ENCODE results near the gene ADGRV1. TPM values are rescaled to one million over a fixed set of nuclear protein-coding genes. Genes with fewer than 3 reads are reported as not detected.
"Not testable (repeated sequence)": the region's sequence is repeated elsewhere in the genome, so short reads cannot be mapped to it uniquely, and the experiment has no call there.

Gene ADGRV1
- polyA plus RNA-seq, 3 donors, result 0.18 to 0.33 TPM; not detected in 1

DNA sequence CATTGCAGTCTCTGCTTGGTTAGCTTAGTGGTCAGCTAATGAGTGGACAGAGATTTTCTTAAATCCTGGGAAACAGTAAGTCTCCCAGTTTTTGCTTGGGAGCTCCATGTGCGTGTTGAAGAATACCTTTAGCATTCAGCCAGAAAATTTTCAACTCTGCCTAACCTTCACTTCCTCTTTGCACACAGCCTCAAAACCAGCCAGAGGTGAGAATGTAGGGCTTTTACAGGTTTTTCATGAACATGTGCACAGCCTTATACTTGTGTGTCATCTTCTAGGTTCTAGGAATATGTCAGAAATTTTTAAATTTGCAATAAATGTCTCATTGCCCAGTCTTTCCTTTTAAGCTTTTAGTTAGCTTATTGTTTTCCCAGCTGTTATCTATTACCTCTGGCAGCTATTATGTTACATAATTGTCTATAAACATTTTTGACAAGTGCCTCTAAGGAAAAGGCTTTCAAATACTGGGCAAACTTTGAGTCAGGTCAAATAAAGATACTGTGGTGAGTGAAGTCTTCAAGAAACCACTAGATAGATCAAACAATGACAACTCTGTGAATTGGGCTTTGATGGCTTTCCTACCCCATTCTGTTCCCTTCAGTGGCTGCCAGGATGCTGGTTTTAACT, 12.7 kb downstream of the ADGRV1 start:
- intact Hi-C loops (cut with micrococcal nuclease), result no loop called here
- H3K9me3 Mint-ChIP-seq, result peaks cover 0 to 15% (median 2%) of the 10 kb centered on the region in 7 donors
- H3K27ac Mint-ChIP-seq, result no peak overlapping the region
- Histone ChIP-seq H4K20me1 (ENCODE audit: insufficient read depth, low read length) (no peaks in the 10 kb centered on the region), H3K27ac (ENCODE audit: low read depth in 1 of 2, low read length in 2 of 2) (no peak overlapping the region), H3K9me3 (replicated peaks in 1 of 2; ENCODE audit: control insufficient read depth in 1 of 2, insufficient read depth in 1 of 2, low read length in 2 of 2) (no peaks in the 10 kb centered on the region), H3K27me3 (ENCODE audit: control insufficient read depth in 2 of 2, insufficient read depth in 2 of 2, low read length in 2 of 2) (no peaks in the 10 kb centered on the region), H3K4me3 (replicated peaks in 1 of 3; ENCODE audit: low read depth in 2 of 3, low read length in 3 of 3) (no peak overlapping the region), H2AFZ (ENCODE audit: insufficient read depth, low read depth, low read length, poor library complexity, severe bottlenecking) (no peak overlapping the region), H3K79me2 (ENCODE audit: insufficient read depth, low read length) (no peaks in the 10 kb centered on the region), H3K36me3 (replicated peaks in 1 of 2; ENCODE audit: control insufficient read depth in 1 of 2, insufficient read depth in 2 of 2, low read length in 2 of 2) (no peaks in the 10 kb centered on the region), H3K9ac (ENCODE audit: insufficient read depth, low read length, poor library complexity, severe bottlenecking) (no peak overlapping the region), H3K4me1 (ENCODE audit: control insufficient read depth in 1 of 2, insufficient read depth in 2 of 2, low read length in 2 of 2) (no peaks in the 10 kb centered on the region), H3K4me2 (replicated peaks; ENCODE audit: extremely low read depth, low read length, poor library complexity, severe bottlenecking) (no peak overlapping the region)
- no peak overlapping the region for H3K4me3 Mint-ChIP-seq
- peaks cover 0 to 2% (median 1%) of the 10 kb centered on the region in 3 donors for H3K27me3 Mint-ChIP-seq (ENCODE audit: low read depth in 3 of 3)
- TF ChIP-seq, protein P1, sequence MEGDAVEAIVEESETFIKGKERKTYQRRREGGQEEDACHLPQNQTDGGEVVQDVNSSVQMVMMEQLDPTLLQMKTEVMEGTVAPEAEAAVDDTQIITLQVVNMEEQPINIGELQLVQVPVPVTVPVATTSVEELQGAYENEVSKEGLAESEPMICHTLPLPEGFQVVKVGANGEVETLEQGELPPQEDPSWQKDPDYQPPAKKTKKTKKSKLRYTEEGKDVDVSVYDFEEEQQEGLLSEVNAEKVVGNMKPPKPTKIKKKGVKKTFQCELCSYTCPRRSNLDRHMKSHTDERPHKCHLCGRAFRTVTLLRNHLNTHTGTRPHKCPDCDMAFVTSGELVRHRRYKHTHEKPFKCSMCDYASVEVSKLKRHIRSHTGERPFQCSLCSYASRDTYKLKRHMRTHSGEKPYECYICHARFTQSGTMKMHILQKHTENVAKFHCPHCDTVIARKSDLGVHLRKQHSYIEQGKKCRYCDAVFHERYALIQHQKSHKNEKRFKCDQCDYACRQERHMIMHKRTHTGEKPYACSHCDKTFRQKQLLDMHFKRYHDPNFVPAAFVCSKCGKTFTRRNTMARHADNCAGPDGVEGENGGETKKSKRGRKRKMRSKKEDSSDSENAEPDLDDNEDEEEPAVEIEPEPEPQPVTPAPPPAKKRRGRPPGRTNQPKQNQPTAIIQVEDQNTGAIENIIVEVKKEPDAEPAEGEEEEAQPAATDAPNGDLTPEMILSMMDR (IDR thresholded peaks at IDR 0.05), result no peak
- no peaks in the 10 kb centered on the region for H3K36me3 Mint-ChIP-seq
- WGBS (ENCODE audit: insufficient coverage), result no CpG with 5 or more reads among the region's 1 CpG
- DNase-seq, result no peak
- no peaks in the 10 kb centered on the region for H3K4me1 Mint-ChIP-seq

DNA sequence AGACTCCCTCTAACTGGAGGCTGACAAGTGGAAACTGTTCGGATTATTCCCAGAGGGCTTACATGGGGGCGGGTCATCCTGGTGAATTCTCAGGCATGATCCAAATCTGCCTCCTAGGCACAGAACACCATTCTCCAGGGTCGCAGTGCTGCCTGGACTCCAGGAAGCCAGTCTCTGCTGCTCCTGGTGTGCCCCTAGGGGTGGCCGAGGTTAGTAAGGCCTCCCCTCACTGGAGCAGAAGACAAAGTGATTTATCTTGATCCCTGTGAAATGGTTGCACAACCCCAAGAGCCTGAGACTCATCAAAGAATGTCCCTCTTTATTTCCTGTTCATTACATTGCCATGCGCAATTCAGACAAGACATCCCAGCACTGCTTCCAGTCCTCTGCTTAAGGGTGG, 17.1 kb downstream of the ADGRV1 start:
- intact Hi-C loops (cut with micrococcal nuclease), result no loop called here
- TF ChIP-seq, protein P1 (IDR thresholded peaks at IDR 0.05), result no peak
- Histone ChIP-seq H4K20me1 (ENCODE audit: insufficient read depth, low read length) (no peaks in the 10 kb centered on the region), H3K4me3 (replicated peaks in 1 of 3; ENCODE audit: low read depth in 2 of 3, low read length in 3 of 3) (no peak overlapping the region), H2AFZ (ENCODE audit: insufficient read depth, low read depth, low read length, poor library complexity, severe bottlenecking) (no peak overlapping the region), H3K4me2 (replicated peaks; ENCODE audit: extremely low read depth, low read length, poor library complexity, severe bottlenecking) (no peak overlapping the region), H3K9ac (ENCODE audit: insufficient read depth, low read length, poor library complexity, severe bottlenecking) (no peak overlapping the region), H3K79me2 (ENCODE audit: insufficient read depth, low read length) (no peaks in the 10 kb centered on the region), H3K27me3 (ENCODE audit: control insufficient read depth in 2 of 2, insufficient read depth in 2 of 2, low read length in 2 of 2) (no peaks in the 10 kb centered on the region), H3K4me1 (ENCODE audit: control insufficient read depth in 1 of 2, insufficient read depth in 2 of 2, low read length in 2 of 2) (no peaks in the 10 kb centered on the region), H3K9me3 (replicated peaks in 1 of 2; ENCODE audit: control insufficient read depth in 1 of 2, insufficient read depth in 1 of 2, low read length in 2 of 2) (no peaks in the 10 kb centered on the region), H3K36me3 (replicated peaks in 1 of 2; ENCODE audit: control insufficient read depth in 1 of 2, insufficient read depth in 2 of 2, low read length in 2 of 2) (no peaks in the 10 kb centered on the region), H3K27ac (ENCODE audit: low read depth in 1 of 2, low read length in 2 of 2) (no peak overlapping the region)
- Mint-ChIP-seq H3K27ac (no peak overlapping the region), H3K36me3 (no peaks in the 10 kb centered on the region), H3K9me3 (peaks cover 2 to 24% (median 14%) of the 10 kb centered on the region in 7 donors), H3K4me1 (peaks cover 2% of the 10 kb centered on the region), H3K27me3 (ENCODE audit: low read depth in 3 of 3) (peaks cover 0 to 2% (median 0%) of the 10 kb centered on the region in 3 donors), H3K4me3 (no peak overlapping the region)
- DNase-seq, result no peak
- 89% methylated on average over 4 of the region's 5 CpGs for WGBS (ENCODE audit: insufficient coverage)

DNA sequence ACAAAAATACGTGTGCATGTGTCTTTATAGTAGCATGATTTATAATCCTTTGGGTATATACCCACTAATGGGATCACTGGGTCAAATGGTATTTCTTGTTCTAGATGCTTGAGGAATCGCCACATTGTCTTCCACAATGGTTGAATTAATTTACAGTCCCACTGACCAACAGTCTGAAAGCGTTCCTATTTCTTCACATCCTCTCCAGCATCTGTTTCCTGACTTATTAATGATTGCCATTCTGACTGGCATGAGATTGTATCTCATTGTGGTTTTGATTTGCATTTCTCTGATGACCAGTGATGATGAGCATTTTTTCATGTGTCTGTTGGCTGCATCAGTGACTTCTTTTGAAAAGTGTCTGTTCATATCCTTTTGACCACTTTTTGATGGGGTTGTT, 18.0 kb downstream of the ADGRV1 start:
- H3K4me1 Mint-ChIP-seq; H3K9ac ChIP-seq (ENCODE audit: insufficient read depth, low read length, poor library complexity, severe bottlenecking); H3K27me3 Mint-ChIP-seq (ENCODE audit: low read depth in 3 of 3); H3K36me3 Mint-ChIP-seq; H3K4me3 ChIP-seq (replicated peaks in 1 of 3; ENCODE audit: low read depth in 2 of 3, low read length in 3 of 3); H3K79me2 ChIP-seq (ENCODE audit: insufficient read depth, low read length); H3K27me3 ChIP-seq (ENCODE audit: control insufficient read depth in 2 of 2, insufficient read depth in 2 of 2, low read length in 2 of 2); H3K4me3 Mint-ChIP-seq; H3K9me3 ChIP-seq (replicated peaks in 1 of 2; ENCODE audit: control insufficient read depth in 1 of 2, insufficient read depth in 1 of 2, low read length in 2 of 2); H4K20me1 ChIP-seq (ENCODE audit: insufficient read depth, low read length); H2AFZ ChIP-seq (ENCODE audit: insufficient read depth, low read depth, low read length, poor library complexity, severe bottlenecking); H3K36me3 ChIP-seq (replicated peaks in 1 of 2; ENCODE audit: control insufficient read depth in 1 of 2, insufficient read depth in 2 of 2, low read length in 2 of 2); intact Hi-C loops (cut with micrococcal nuclease); H3K4me1 ChIP-seq (ENCODE audit: control insufficient read depth in 1 of 2, insufficient read depth in 2 of 2, low read length in 2 of 2); H3K4me2 ChIP-seq (replicated peaks; ENCODE audit: extremely low read depth, low read length, poor library complexity, severe bottlenecking); H3K27ac ChIP-seq (ENCODE audit: low read depth in 1 of 2, low read length in 2 of 2); DNase-seq: not testable (repeated sequence)
- Mint-ChIP-seq H3K27ac (peak overlapping the region in 1 of 7 donors; percentile 32), H3K9me3 (peaks cover 3 to 26% (median 12%) of the 10 kb centered on the region in 7 donors)
- WGBS (ENCODE audit: insufficient coverage), result no CpG with 5 or more reads among the region's 3 CpGs

All from CD14-positive monocyte (primary cell).